HepG2 (cell line): Measurements from ENCODE around the gene HSPA1L. TPM values are rescaled to one million over a fixed set of nuclear protein-coding genes. Genes with fewer than 3 reads are reported as not detected.

Source experiments
- AGO2 ChIP-seq: fragments of 200-400 bp; formaldehyde crosslinking; optimal IDR thresholded peaks from 2 replicates; pipeline ENCODE3; 2017; ENCODE audit warnings: mild to moderate bottlenecking, low read depth, low read length, moderate library complexity
- CBX2 ChIP-seq, 2 experiments: fragments of 200-600 bp in 1 of 2; sonication (generic); formaldehyde crosslinking in 1 of 2; IDR thresholded peaks; 2 replicates each; pipeline versions ENCODE4 v1.7.0 to v1.8.1; 2018 to 2022; ENCODE audit warnings: low read depth in 2 of 2, low read length in 1 of 2, mild to moderate bottlenecking in 1 of 2, missing genetic modification reagents in 1 of 2
- HDAC1 ChIP-seq: sonication (generic); formaldehyde crosslinking; IDR thresholded peaks from 2 replicates; pipeline ENCODE4 v1.5.1; 2020; ENCODE audit warnings: mild to moderate bottlenecking, missing genetic modification reagents
- KDM5A ChIP-seq: fragments of 200-600 bp; sonication (generic); IDR thresholded peaks from 2 replicates; pipeline ENCODE4 v1.7.0; 2018; ENCODE audit warnings: antibody characterized with exemption, mild to moderate bottlenecking, low read length, borderline replicate concordance
- MED13 ChIP-seq: sonication (generic); formaldehyde crosslinking; IDR thresholded peaks from 2 replicates; pipeline ENCODE4 v1.5.0; 2020; ENCODE audit warnings: missing genetic modification reagents
- PRMT3 ChIP-seq: sonication (generic); formaldehyde crosslinking; IDR thresholded peaks from 2 replicates; pipeline ENCODE4 v1.8.1; 2022; ENCODE audit warnings: low read depth, mild to moderate bottlenecking, moderate library complexity, missing genetic modification reagents, borderline replicate concordance
- RAD21 ChIP-seq: fragments of 450-650 bp; formaldehyde crosslinking; IDR thresholded peaks from 2 replicates; pipeline ENCODE4 v1.5.0; 2020; ENCODE audit warnings: mild to moderate bottlenecking
- SAFB2 ChIP-seq: sonication (generic); formaldehyde crosslinking; IDR thresholded peaks from 2 replicates; pipeline ENCODE4 v1.5.1; 2020; ENCODE audit warnings: missing genetic modification reagents, low read depth, mild to moderate bottlenecking, borderline replicate concordance
- SMAD3 ChIP-seq: sonication (generic); formaldehyde crosslinking; IDR thresholded peaks from 2 replicates; pipeline ENCODE4 v1.4.0; 2020; ENCODE audit warnings: missing genetic modification reagents
- ZNF143 ChIP-seq: sonication (generic); formaldehyde crosslinking; IDR thresholded peaks from 2 replicates; pipeline ENCODE4 v1.4.0; 2020; ENCODE audit warnings: missing genetic modification reagents
- polyA plus RNA-seq, 8 experiments: library from polyadenylated mRNA; depleted of rRNA in 3 of 8; stranded (reverse) in 7 of 8; unstranded in 1 of 8; fragments of >200 nt; fragmentation: Illumina TruSeq in 4 of 8; extraction: Trizol in 4 of 8; gene quantifications; 2 replicates each; pipeline versions ENCODE4 v1.2.1 to v1.2.3, GENCODE V29; 2011 to 2016; ENCODE audit warnings: low read depth in 4 of 8, missing spikeins in 1 of 8, mixed read lengths in 1 of 8; ENCODE audit not compliant: insufficient read depth in 1 of 8
- total RNA-seq, 5 experiments: library from RNA; depleted of rRNA; stranded (reverse); fragments of >200 nt; fragmentation: Illumina TruSeq; extraction: Trizol; gene quantifications; 2 replicates each; pipeline ENCODE4 v1.2.3, GENCODE V29; 2016; ENCODE audit warnings: low read depth in 1 of 5
- TF ChIP-seq, protein P1 (sequence below): sonication (generic); formaldehyde crosslinking; IDR thresholded peaks from 2 replicates; pipeline ENCODE4 v1.4.0; 2020; ENCODE audit warnings: missing genetic modification reagents
- TF ChIP-seq, protein P2 (sequence below): sonication (generic); formaldehyde crosslinking; conservative IDR thresholded peaks from 2 replicates; pipeline ENCODE4 v1.4.0; 2020; ENCODE audit warnings: missing genetic modification reagents
- TF ChIP-seq, protein P3 (sequence below): sonication (generic); formaldehyde crosslinking; IDR thresholded peaks from 2 replicates; pipeline ENCODE4 v1.9.0; 2021; ENCODE audit warnings: missing genetic modification reagents, borderline replicate concordance
- TF ChIP-seq, protein P4 (sequence below): sonication (generic); formaldehyde crosslinking; conservative IDR thresholded peaks from 2 replicates; pipeline ENCODE4 v1.8.0; 2022; ENCODE audit warnings: missing genetic modification reagents

The HSPA1L gene
- total and polyA plus RNA-seq, 2 of the 13 experiments (the other 11 are each of a cell fraction or from before 2014, with no cell fraction given), result 0.55 to 1.0 TPM

DNA sequence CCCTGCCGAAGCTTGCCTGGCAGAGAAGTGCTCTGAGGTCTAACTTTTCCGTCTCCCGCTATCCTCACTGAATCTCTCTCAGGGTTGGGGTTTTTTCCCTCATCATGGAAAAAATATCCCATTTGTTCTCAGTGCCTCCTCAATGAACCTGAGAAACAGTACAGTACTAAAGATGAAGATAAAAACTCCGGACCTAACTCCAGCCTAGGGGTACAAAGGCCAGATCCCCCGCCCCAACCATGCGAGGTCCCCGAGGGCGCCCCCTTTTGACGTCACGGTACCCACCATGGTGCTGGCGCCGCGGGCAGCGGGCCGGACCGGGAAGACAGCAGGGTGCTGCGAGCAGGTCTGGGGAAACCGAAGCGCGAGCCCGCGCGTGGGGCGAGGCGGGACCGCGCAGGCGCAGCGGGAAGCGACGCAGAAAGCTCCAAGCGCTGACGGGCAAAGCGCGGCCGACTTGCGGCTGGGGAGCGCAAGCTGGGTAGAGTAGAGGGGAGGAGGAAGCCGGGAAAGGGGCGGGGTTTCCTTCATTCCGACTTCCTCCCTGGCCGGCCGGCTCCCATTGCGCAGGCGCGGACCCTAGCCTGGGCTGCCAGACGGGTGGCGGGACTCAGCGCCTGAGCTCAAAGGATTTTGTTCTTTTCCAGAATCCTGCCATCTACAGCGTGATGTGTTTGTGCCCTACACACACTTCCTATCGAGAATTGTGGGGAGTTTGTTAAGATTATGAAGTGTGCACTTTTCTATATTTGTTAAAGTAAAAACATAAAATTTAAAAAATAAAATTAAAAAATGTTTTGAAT, 8.4 kb downstream of the HSPA1L start, which contains the start of gene LSM2 (continued):
- peak; percentile 81 for TF ChIP-seq ZNF143 (CRISPR knock-in tag)
- peak; percentile 90; the same call in 1 of the 2 replicates for TF ChIP-seq KDM5A
- no peak for TF ChIP-seq CBX2 (IDR thresholded peaks at IDR 0.05; ENCODE audit: low read depth, low read length)
- TF ChIP-seq CBX2 (CRISPR knock-in tag; IDR thresholded peaks at IDR 0.05; ENCODE audit: low read depth), result no peak
- TF ChIP-seq AGO2, result peak; percentile 85
- TF ChIP-seq, protein P1, sequence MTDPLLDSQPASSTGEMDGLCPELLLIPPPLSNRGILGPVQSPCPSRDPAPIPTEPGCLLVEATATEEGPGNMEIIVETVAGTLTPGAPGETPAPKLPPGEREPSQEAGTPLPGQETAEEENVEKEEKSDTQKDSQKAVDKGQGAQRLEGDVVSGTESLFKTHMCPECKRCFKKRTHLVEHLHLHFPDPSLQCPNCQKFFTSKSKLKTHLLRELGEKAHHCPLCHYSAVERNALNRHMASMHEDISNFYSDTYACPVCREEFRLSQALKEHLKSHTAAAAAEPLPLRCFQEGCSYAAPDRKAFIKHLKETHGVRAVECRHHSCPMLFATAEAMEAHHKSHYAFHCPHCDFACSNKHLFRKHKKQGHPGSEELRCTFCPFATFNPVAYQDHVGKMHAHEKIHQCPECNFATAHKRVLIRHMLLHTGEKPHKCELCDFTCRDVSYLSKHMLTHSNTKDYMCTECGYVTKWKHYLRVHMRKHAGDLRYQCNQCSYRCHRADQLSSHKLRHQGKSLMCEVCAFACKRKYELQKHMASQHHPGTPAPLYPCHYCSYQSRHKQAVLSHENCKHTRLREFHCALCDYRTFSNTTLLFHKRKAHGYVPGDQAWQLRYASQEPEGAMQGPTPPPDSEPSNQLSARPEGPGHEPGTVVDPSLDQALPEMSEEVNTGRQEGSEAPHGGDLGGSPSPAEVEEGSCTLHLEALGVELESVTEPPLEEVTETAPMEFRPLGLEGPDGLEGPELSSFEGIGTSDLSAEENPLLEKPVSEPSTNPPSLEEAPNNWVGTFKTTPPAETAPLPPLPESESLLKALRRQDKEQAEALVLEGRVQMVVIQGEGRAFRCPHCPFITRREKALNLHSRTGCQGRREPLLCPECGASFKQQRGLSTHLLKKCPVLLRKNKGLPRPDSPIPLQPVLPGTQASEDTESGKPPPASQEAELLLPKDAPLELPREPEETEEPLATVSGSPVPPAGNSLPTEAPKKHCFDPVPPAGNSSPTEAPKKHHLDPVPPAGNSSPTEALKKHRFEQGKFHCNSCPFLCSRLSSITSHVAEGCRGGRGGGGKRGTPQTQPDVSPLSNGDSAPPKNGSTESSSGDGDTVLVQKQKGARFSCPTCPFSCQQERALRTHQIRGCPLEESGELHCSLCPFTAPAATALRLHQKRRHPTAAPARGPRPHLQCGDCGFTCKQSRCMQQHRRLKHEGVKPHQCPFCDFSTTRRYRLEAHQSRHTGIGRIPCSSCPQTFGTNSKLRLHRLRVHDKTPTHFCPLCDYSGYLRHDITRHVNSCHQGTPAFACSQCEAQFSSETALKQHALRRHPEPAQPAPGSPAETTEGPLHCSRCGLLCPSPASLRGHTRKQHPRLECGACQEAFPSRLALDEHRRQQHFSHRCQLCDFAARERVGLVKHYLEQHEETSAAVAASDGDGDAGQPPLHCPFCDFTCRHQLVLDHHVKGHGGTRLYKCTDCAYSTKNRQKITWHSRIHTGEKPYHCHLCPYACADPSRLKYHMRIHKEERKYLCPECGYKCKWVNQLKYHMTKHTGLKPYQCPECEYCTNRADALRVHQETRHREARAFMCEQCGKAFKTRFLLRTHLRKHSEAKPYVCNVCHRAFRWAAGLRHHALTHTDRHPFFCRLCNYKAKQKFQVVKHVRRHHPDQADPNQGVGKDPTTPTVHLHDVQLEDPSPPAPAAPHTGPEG, result peak; percentile 80
- TF ChIP-seq SAFB2 (CRISPR knock-in tag), result peak; percentile 74; the same call in 1 of the 2 replicates
- TF ChIP-seq, protein P2, sequence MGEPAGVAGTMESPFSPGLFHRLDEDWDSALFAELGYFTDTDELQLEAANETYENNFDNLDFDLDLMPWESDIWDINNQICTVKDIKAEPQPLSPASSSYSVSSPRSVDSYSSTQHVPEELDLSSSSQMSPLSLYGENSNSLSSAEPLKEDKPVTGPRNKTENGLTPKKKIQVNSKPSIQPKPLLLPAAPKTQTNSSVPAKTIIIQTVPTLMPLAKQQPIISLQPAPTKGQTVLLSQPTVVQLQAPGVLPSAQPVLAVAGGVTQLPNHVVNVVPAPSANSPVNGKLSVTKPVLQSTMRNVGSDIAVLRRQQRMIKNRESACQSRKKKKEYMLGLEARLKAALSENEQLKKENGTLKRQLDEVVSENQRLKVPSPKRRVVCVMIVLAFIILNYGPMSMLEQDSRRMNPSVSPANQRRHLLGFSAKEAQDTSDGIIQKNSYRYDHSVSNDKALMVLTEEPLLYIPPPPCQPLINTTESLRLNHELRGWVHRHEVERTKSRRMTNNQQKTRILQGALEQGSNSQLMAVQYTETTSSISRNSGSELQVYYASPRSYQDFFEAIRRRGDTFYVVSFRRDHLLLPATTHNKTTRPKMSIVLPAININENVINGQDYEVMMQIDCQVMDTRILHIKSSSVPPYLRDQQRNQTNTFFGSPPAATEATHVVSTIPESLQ (CRISPR knock-in tag), result peak; percentile 80; the same call in 1 of the 2 replicates
- TF ChIP-seq, protein P3, sequence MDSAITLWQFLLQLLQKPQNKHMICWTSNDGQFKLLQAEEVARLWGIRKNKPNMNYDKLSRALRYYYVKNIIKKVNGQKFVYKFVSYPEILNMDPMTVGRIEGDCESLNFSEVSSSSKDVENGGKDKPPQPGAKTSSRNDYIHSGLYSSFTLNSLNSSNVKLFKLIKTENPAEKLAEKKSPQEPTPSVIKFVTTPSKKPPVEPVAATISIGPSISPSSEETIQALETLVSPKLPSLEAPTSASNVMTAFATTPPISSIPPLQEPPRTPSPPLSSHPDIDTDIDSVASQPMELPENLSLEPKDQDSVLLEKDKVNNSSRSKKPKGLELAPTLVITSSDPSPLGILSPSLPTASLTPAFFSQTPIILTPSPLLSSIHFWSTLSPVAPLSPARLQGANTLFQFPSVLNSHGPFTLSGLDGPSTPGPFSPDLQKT, result no peak
- no peak for TF ChIP-seq PRMT3 (CRISPR knock-in tag)
- peak; percentile 69 for TF ChIP-seq RAD21 (CRISPR knock-in tag)
- 0 out of 2 replicates have a peak, but pooled peaks have one; percentile 37 for TF ChIP-seq MED13 (CRISPR knock-in tag)
- TF ChIP-seq, protein P4, sequence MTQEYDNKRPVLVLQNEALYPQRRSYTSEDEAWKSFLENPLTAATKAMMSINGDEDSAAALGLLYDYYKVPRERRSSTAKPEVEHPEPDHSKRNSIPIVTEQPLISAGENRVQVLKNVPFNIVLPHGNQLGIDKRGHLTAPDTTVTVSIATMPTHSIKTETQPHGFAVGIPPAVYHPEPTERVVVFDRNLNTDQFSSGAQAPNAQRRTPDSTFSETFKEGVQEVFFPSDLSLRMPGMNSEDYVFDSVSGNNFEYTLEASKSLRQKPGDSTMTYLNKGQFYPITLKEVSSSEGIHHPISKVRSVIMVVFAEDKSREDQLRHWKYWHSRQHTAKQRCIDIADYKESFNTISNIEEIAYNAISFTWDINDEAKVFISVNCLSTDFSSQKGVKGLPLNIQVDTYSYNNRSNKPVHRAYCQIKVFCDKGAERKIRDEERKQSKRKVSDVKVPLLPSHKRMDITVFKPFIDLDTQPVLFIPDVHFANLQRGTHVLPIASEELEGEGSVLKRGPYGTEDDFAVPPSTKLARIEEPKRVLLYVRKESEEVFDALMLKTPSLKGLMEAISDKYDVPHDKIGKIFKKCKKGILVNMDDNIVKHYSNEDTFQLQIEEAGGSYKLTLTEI (CRISPR knock-in tag), result no peak
- TF ChIP-seq HDAC1 (CRISPR knock-in tag), result peak; percentile 98
- TF ChIP-seq SMAD3 (CRISPR knock-in tag), result no peak
